HepG2 (cell line): ENCODE data around the gene DNAJC12. TPM values are rescaled to one million over a fixed set of nuclear protein-coding genes. Genes with fewer than 3 reads are reported as not detected.

Experiments
- BORCS8-MEF2B ChIP-seq: sonication (generic); formaldehyde crosslinking; IDR thresholded peaks from 2 replicates; pipeline ENCODE4 v1.8.0; 2022; ENCODE audit warnings: mild to moderate bottlenecking, missing genetic modification reagents
- CENPT ChIP-seq: sonication (generic); formaldehyde crosslinking; IDR thresholded peaks from 2 replicates; pipeline ENCODE4 v1.8.0; 2022; ENCODE audit warnings: low read depth, mild to moderate bottlenecking, moderate library complexity, missing genetic modification reagents
- EED ChIP-seq: sonication (generic); formaldehyde crosslinking; IDR thresholded peaks from 2 replicates; pipeline ENCODE4 v1.5.0; 2020; ENCODE audit warnings: mild to moderate bottlenecking, missing genetic modification reagents
- FOXA1 ChIP-seq, 2 experiments: fragments of 450-650 bp in 1 of 2; sonication (generic) in 1 of 2; formaldehyde crosslinking in 1 of 2; IDR thresholded peaks; 2 replicates each; pipeline versions ENCODE4 v1.4.0 to v1.6.1; 2016 to 2020; ENCODE audit warnings: missing genetic modification reagents in 1 of 2
- MEIS1 ChIP-seq: sonication (generic); formaldehyde crosslinking; IDR thresholded peaks from 2 replicates; pipeline ENCODE4 v1.9.0; 2021; ENCODE audit warnings: mild to moderate bottlenecking, missing genetic modification reagents, moderate library complexity, borderline replicate concordance
- NFATC3 ChIP-seq: sonication (generic); formaldehyde crosslinking; IDR thresholded peaks from 2 replicates; pipeline ENCODE4 v1.5.1; 2020; ENCODE audit warnings: mild to moderate bottlenecking, missing genetic modification reagents
- RELA ChIP-seq: sonication (generic); formaldehyde crosslinking; IDR thresholded peaks from 2 replicates; pipeline ENCODE4 v1.4.0; 2020; ENCODE audit warnings: missing genetic modification reagents
- SNAI1 ChIP-seq: sonication (generic); formaldehyde crosslinking; IDR thresholded peaks from 2 replicates; pipeline ENCODE4 v1.5.0; 2020; ENCODE audit warnings: mild to moderate bottlenecking, missing genetic modification reagents, borderline replicate concordance
- polyA plus RNA-seq, 8 experiments: library from polyadenylated mRNA; depleted of rRNA in 3 of 8; stranded (reverse) in 7 of 8; unstranded in 1 of 8; fragments of >200 nt; fragmentation: Illumina TruSeq in 4 of 8; extraction: Trizol in 4 of 8; gene quantifications; 2 replicates each; pipeline versions ENCODE4 v1.2.1 to v1.2.3, GENCODE V29; 2011 to 2016; ENCODE audit warnings: low read depth in 4 of 8, missing spikeins in 1 of 8, mixed read lengths in 1 of 8; ENCODE audit not compliant: insufficient read depth in 1 of 8
- total RNA-seq, 5 experiments: library from RNA; depleted of rRNA; stranded (reverse); fragments of >200 nt; fragmentation: Illumina TruSeq; extraction: Trizol; gene quantifications; 2 replicates each; pipeline ENCODE4 v1.2.3, GENCODE V29; 2016; ENCODE audit warnings: low read depth in 1 of 5
- TF ChIP-seq, protein P1 (sequence below): sonication (generic); formaldehyde crosslinking; IDR thresholded peaks from 2 replicates; pipeline ENCODE4 v1.8.0; 2022; ENCODE audit warnings: mild to moderate bottlenecking, missing genetic modification reagents, moderate library complexity
- TF ChIP-seq, protein P2 (sequence below): sonication (generic); formaldehyde crosslinking; IDR thresholded peaks from 2 replicates; pipeline ENCODE4 v1.5.1; 2020; ENCODE audit warnings: missing genetic modification reagents, mild to moderate bottlenecking, borderline replicate concordance
- TF ChIP-seq, protein P3 (sequence below): sonication (generic); formaldehyde crosslinking; IDR thresholded peaks from 2 replicates; pipeline ENCODE4 v1.8.1; 2023; ENCODE audit warnings: missing genetic modification reagents, inconsistent platforms, borderline replicate concordance
- TF ChIP-seq, protein P4 (sequence below): sonication (generic); formaldehyde crosslinking; IDR thresholded peaks from 2 replicates; pipeline ENCODE4 v1.5.0; 2020; ENCODE audit warnings: mild to moderate bottlenecking, missing genetic modification reagents, moderate library complexity
- TF ChIP-seq, protein P5 (sequence below): sonication (generic); formaldehyde crosslinking; IDR thresholded peaks from 2 replicates; pipeline ENCODE4 v1.9.0; 2022; ENCODE audit warnings: low read depth, missing genetic modification reagents
- TF ChIP-seq, protein P6 (sequence below): IDR thresholded peaks from 2 replicates; pipeline ENCODE4 v1.4.0; 2020; ENCODE audit warnings: mild to moderate bottlenecking, missing genetic modification reagents

DNAJC12 gene
- total and polyA plus RNA-seq, 2 of the 13 experiments (the other 11 are each of a cell fraction or from before 2014, with no cell fraction given): 11.6 to 43.9 TPM

DNA sequence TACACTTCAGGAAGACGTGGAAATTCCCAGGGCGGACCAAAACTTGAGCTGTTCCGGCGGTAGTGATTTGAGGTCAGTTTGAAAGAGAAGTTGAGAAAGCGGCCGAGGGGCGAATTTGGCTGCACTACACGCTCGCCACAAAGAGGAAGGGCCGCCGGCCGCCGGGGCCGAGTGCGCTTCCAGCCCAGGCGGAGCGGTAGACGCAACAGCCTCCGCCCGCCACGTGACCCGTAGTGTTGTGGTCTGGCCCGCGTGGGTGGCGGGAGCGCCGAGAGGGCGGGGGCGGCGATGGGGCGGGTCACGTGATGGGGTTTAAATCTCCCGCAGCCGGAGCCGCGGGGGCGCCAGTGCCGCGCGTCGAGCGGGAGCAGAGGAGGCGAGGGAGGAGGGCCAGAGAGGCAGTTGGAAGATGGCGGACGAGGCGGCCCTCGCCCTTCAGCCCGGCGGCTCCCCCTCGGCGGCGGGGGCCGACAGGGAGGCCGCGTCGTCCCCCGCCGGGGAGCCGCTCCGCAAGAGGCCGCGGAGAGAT lies 46.4 kb upstream of the DNAJC12 start, which contains the start of gene SIRT1 (continued):
- TF ChIP-seq CENPT (CRISPR knock-in tag) (no peak; the same call in 1 of the 2 replicates), SNAI1 (CRISPR knock-in tag) (0 out of 2 replicates have a peak, but pooled peaks have one; percentile 78), NFATC3 (CRISPR knock-in tag) (peak; percentile 80; the same call in 1 of the 2 replicates), RELA (peak; percentile 32; the same call in 1 of the 2 replicates), FOXA1 (IDR thresholded peaks at IDR 0.05) (no peak), FOXA1 (CRISPR knock-in tag; IDR thresholded peaks at IDR 0.05) (peak; percentile 23; the same call in 1 of the 2 replicates), MEIS1 (CRISPR knock-in tag) (no peak; the same call in 1 of the 2 replicates), EED (CRISPR knock-in tag) (no peak; the same call in 1 of the 2 replicates), BORCS8-MEF2B (CRISPR knock-in tag) (peak; percentile 97)
- TF ChIP-seq, protein P1, sequence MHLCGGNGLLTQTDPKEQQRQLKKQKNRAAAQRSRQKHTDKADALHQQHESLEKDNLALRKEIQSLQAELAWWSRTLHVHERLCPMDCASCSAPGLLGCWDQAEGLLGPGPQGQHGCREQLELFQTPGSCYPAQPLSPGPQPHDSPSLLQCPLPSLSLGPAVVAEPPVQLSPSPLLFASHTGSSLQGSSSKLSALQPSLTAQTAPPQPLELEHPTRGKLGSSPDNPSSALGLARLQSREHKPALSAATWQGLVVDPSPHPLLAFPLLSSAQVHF: peak; percentile 90
- TF ChIP-seq, protein P2, sequence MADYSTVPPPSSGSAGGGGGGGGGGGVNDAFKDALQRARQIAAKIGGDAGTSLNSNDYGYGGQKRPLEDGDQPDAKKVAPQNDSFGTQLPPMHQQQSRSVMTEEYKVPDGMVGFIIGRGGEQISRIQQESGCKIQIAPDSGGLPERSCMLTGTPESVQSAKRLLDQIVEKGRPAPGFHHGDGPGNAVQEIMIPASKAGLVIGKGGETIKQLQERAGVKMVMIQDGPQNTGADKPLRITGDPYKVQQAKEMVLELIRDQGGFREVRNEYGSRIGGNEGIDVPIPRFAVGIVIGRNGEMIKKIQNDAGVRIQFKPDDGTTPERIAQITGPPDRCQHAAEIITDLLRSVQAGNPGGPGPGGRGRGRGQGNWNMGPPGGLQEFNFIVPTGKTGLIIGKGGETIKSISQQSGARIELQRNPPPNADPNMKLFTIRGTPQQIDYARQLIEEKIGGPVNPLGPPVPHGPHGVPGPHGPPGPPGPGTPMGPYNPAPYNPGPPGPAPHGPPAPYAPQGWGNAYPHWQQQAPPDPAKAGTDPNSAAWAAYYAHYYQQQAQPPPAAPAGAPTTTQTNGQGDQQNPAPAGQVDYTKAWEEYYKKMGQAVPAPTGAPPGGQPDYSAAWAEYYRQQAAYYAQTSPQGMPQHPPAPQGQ (CRISPR knock-in tag): peak; percentile 78; the same call in 1 of the 2 replicates
- TF ChIP-seq, protein P3, sequence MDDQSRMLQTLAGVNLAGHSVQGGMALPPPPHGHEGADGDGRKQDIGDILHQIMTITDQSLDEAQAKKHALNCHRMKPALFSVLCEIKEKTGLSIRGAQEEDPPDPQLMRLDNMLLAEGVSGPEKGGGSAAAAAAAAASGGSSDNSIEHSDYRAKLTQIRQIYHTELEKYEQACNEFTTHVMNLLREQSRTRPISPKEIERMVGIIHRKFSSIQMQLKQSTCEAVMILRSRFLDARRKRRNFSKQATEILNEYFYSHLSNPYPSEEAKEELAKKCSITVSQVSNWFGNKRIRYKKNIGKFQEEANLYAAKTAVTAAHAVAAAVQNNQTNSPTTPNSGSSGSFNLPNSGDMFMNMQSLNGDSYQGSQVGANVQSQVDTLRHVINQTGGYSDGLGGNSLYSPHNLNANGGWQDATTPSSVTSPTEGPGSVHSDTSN (CRISPR knock-in tag): no peak
- TF ChIP-seq, protein P4, sequence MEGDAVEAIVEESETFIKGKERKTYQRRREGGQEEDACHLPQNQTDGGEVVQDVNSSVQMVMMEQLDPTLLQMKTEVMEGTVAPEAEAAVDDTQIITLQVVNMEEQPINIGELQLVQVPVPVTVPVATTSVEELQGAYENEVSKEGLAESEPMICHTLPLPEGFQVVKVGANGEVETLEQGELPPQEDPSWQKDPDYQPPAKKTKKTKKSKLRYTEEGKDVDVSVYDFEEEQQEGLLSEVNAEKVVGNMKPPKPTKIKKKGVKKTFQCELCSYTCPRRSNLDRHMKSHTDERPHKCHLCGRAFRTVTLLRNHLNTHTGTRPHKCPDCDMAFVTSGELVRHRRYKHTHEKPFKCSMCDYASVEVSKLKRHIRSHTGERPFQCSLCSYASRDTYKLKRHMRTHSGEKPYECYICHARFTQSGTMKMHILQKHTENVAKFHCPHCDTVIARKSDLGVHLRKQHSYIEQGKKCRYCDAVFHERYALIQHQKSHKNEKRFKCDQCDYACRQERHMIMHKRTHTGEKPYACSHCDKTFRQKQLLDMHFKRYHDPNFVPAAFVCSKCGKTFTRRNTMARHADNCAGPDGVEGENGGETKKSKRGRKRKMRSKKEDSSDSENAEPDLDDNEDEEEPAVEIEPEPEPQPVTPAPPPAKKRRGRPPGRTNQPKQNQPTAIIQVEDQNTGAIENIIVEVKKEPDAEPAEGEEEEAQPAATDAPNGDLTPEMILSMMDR (CRISPR knock-in tag): peak; percentile 55
- TF ChIP-seq, protein P5, sequence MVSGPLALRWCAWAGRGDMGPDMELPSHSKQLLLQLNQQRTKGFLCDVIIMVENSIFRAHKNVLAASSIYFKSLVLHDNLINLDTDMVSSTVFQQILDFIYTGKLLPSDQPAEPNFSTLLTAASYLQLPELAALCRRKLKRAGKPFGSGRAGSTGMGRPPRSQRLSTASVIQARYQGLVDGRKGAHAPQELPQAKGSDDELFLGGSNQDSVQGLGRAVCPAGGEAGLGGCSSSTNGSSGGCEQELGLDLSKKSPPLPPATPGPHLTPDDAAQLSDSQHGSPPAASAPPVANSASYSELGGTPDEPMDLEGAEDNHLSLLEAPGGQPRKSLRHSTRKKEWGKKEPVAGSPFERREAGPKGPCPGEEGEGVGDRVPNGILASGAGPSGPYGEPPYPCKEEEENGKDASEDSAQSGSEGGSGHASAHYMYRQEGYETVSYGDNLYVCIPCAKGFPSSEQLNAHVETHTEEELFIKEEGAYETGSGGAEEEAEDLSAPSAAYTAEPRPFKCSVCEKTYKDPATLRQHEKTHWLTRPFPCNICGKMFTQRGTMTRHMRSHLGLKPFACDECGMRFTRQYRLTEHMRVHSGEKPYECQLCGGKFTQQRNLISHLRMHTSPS (CRISPR knock-in tag): no peak; the same call in 1 of the 2 replicates
- TF ChIP-seq, protein P6, sequence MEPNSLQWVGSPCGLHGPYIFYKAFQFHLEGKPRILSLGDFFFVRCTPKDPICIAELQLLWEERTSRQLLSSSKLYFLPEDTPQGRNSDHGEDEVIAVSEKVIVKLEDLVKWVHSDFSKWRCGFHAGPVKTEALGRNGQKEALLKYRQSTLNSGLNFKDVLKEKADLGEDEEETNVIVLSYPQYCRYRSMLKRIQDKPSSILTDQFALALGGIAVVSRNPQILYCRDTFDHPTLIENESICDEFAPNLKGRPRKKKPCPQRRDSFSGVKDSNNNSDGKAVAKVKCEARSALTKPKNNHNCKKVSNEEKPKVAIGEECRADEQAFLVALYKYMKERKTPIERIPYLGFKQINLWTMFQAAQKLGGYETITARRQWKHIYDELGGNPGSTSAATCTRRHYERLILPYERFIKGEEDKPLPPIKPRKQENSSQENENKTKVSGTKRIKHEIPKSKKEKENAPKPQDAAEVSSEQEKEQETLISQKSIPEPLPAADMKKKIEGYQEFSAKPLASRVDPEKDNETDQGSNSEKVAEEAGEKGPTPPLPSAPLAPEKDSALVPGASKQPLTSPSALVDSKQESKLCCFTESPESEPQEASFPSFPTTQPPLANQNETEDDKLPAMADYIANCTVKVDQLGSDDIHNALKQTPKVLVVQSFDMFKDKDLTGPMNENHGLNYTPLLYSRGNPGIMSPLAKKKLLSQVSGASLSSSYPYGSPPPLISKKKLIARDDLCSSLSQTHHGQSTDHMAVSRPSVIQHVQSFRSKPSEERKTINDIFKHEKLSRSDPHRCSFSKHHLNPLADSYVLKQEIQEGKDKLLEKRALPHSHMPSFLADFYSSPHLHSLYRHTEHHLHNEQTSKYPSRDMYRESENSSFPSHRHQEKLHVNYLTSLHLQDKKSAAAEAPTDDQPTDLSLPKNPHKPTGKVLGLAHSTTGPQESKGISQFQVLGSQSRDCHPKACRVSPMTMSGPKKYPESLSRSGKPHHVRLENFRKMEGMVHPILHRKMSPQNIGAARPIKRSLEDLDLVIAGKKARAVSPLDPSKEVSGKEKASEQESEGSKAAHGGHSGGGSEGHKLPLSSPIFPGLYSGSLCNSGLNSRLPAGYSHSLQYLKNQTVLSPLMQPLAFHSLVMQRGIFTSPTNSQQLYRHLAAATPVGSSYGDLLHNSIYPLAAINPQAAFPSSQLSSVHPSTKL: peak; percentile 87
